Mucosa of descending colon (tissue), 3 donors: ENCODE measurements around the gene DNAH11. TPM values are rescaled to one million over a fixed set of nuclear protein-coding genes. Genes with fewer than 3 reads are reported as not detected.

Experiments
- ATAC-seq: fragments of 200-7000 bp; cut with Tn5 transposase; one replicate; pipeline ENCODE4 v1.9.1; 2020; ENCODE audit warnings: mild to moderate bottlenecking, moderate library complexity
- DNase-seq, 3 donors: peaks; one replicate each; pipeline ENCODE4 v3.0.0-alpha.2; 2020
- H3K36me3 ChIP-seq: fragments of 200-600 bp; one replicate; pipeline ENCODE4 v1.8.0; 2021; ENCODE audit warnings: low read depth, mild to moderate bottlenecking
- H3K4me1 ChIP-seq: fragments of 200-600 bp; one replicate; pipeline ENCODE4 v1.8.0; 2021; ENCODE audit warnings: low read depth, mild to moderate bottlenecking
- H3K4me3 ChIP-seq: fragments of 200-600 bp; one replicate; pipeline ENCODE4 v1.8.0; 2021; ENCODE audit warnings: mild to moderate bottlenecking
- H3K9me3 ChIP-seq: fragments of 200-600 bp; one replicate; pipeline ENCODE4 v1.8.0; 2021; ENCODE audit warnings: mild to moderate bottlenecking
- intact Hi-C, 2 donors: fragments of 100-400 bp; cut with DNase I in 1 of 2; cut with micrococcal nuclease in 1 of 2; formaldehyde crosslinking; loops; one replicate each; pipeline versions ENCODE4 v1.11.0 to v1.11.1; 2022; cut with DNase I, micrococcal nuclease
- total RNA-seq, 3 donors: library from RNA; stranded (reverse); fragmentation: NEBNext Ultra II Directional in 2 of 3; extraction: Animal tissue kit (Norgen Biotek cat#: 25700) in 2 of 3; gene quantifications; one replicate each; pipeline versions ENCODE4 v1.2.1 to v1.2.4, GENCODE V29; 2021 to 2023
- TF ChIP-seq, protein P1 (sequence below): fragments of 200-600 bp; IDR thresholded peaks from one replicate; pipeline ENCODE4 v1.8.0; 2022; ENCODE audit warnings: antibody characterized with exemption, mild to moderate bottlenecking
- donor health status: DM: no; HTN: no; CAD: no; lungs with moderate emphysema.
- donor health status: DM: no; HTN: no; CAD: no.
- donor health status: DM: no; HTN: yes; CAD: no.

DNAH11 gene
- total RNA-seq, 3 donors from 2014 or later, result 0.02 to 0.47 (median 0.03) TPM

- ATAC-seq (no peak), DNase-seq (no peak)
- no peaks in the 10 kb centered on the region for H3K4me1 ChIP-seq
- no peak overlapping the region for H3K4me3 ChIP-seq
- intact Hi-C loops, result no loop called here
- TF ChIP-seq, protein P1, sequence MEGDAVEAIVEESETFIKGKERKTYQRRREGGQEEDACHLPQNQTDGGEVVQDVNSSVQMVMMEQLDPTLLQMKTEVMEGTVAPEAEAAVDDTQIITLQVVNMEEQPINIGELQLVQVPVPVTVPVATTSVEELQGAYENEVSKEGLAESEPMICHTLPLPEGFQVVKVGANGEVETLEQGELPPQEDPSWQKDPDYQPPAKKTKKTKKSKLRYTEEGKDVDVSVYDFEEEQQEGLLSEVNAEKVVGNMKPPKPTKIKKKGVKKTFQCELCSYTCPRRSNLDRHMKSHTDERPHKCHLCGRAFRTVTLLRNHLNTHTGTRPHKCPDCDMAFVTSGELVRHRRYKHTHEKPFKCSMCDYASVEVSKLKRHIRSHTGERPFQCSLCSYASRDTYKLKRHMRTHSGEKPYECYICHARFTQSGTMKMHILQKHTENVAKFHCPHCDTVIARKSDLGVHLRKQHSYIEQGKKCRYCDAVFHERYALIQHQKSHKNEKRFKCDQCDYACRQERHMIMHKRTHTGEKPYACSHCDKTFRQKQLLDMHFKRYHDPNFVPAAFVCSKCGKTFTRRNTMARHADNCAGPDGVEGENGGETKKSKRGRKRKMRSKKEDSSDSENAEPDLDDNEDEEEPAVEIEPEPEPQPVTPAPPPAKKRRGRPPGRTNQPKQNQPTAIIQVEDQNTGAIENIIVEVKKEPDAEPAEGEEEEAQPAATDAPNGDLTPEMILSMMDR, result no peak
- H3K36me3 ChIP-seq, result no peaks in the 10 kb centered on the region
- no peaks in the 10 kb centered on the region for H3K9me3 ChIP-seq
Observed at GRCh38 chr7:21603972-21604749, 61.3 kb downstream of the DNAH11 start.

DNA sequence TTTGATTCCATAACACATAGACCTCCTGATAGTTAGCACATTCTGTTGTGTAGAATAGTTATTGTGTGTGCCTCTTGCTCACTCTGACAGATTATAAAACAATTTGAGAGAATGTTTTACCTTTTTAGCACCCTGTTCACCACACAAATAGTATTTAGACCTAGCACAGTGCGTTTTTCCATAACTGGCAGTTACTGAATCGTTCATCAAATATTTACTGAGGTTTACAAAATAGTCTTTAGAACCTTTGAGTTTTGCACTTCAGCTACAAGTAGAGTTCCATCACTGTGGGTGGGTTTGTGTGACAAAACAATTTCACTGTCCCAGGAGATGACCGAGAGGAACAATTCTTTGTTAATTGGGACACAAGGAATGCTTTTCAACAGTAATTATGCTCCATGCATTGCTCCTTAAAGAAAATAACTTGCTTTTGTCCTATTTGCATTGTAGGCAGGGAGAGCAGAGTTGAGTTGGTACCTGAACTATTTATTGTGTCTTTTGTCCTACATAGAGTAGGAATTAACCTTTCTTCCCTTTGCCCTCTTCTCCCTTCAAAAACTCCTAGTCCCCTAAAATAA lies 62.3 kb downstream of the DNAH11 start:
- DNase-seq, result no peak
- Histone ChIP-seq H3K4me3 (no peak overlapping the region), H3K36me3 (no peaks in the 10 kb centered on the region), H3K4me1 (no peaks in the 10 kb centered on the region), H3K9me3 (no peaks in the 10 kb centered on the region)
- intact Hi-C loops, result no loop called here
- TF ChIP-seq, protein P1, result no peak
- no peak for ATAC-seq

DNA sequence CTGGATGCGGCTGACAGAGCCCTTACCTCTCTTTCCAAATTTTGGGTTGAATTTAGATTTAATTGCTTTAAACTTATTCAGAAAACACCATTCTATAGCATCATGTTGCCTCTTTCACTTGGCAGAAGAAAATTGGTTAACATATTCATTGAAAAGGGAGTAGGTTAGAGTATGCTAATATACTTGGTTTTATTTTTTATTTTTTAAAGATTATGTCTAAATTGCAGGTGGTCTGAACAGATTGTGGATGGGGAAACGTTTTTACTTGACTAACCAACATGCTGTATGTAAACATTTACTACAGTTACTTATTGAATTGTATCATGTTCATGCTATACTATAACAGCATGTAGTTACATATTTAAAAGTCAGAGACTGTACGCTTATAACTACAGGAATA lies 65.6 kb downstream of the DNAH11 start:
- no peaks in the 10 kb centered on the region for H3K36me3 ChIP-seq
- TF ChIP-seq, protein P1, result no peak
- ATAC-seq (no peak), DNase-seq (no peak)
- H3K4me1 ChIP-seq, result no peaks in the 10 kb centered on the region
- H3K4me3 ChIP-seq, result no peak overlapping the region
- intact Hi-C loops, result no loop called here
- no peaks in the 10 kb centered on the region for H3K9me3 ChIP-seq

GRCh38 chr7:21611129-21611528 lies 68.3 kb downstream of the DNAH11 start:
- no peak for ATAC-seq
- no peaks in the 10 kb centered on the region for H3K4me1 ChIP-seq
- no peak overlapping the region for H3K4me3 ChIP-seq
- TF ChIP-seq, protein P1, result no peak
- intact Hi-C loops, result no loop called here
- H3K9me3 ChIP-seq, result no peaks in the 10 kb centered on the region
- no peak for DNase-seq
- H3K36me3 ChIP-seq, result no peaks in the 10 kb centered on the region

- H3K9me3 ChIP-seq, result no peaks in the 10 kb centered on the region
- no peak overlapping the region for H3K4me3 ChIP-seq
- DNase-seq (no peak), ATAC-seq (no peak)
- TF ChIP-seq, protein P1, result no peak
- H3K4me1 ChIP-seq, result no peaks in the 10 kb centered on the region
- H3K36me3 ChIP-seq, result no peaks in the 10 kb centered on the region
- intact Hi-C loops, result no loop called here
Observed at GRCh38 chr7:21616091-21616490, 73.3 kb downstream of the DNAH11 start.
